GM18867 (cell line): ENCODE results near the gene NAA25.

Source experiments
- ATAC-seq: cut with Tn5 transposase; IDR thresholded peaks from one replicate; pipeline ENCODE4 v1.9.1; 2021; ENCODE audit warnings: mild to moderate bottlenecking, moderate library complexity; ENCODE audit not compliant: unreplicated experiment

The NAA25 gene

GRCh38 chr12:111980598-111980997, 128.0 kb downstream of the NAA25 start:
- no peak for ATAC-seq

- ATAC-seq = no peak
These were observed 130.0 kb downstream of the NAA25 start for GRCh38 chr12:111978545-111978944.

- no peak for ATAC-seq
These were observed 131.7 kb downstream of the NAA25 start for GRCh38 chr12:111976860-111977259.
